RWPE1 (cell line): ENCODE results near the gene APBA3.

Source experiments
- CTCF ChIA-PET: fragments of 350-600 bp; sonication (Branson Sonifier 250); formaldehyde crosslinking; extraction: SDS; loops from one replicate; lab custom pipeline; 2021; lab: Yijun Ruan, JAX
- POLR2A ChIA-PET: fragments of 400-600 bp; formaldehyde crosslinking; extraction: SDS; loops from one replicate; lab custom pipeline; 2020; ENCODE audit warnings: antibody characterized with exemption; ENCODE audit not compliant: low non-redundant PET; lab: Yijun Ruan, JAX
- DNase-seq: peaks from one replicate; pipeline ENCODE4 v3.0.0; 2012; ENCODE audit warnings: low spot score
- H3K27ac ChIP-seq: fragments of 450-650 bp; 2 replicates; pipeline ENCODE4 v1.5.1; 2017
- CTCF ChIP-seq: fragments of 450-650 bp; conservative IDR thresholded peaks from 2 replicates; pipeline ENCODE4 v1.5.1; 2017; ENCODE audit warnings: low read depth, mild to moderate bottlenecking

APBA3 gene

GRCh38 chr19:3722443-3723109, 38.9 kb downstream of the APBA3 start:
- H3K27ac ChIP-seq = no peak overlapping the region
- ChIA-PET CTCF (interaction anchor here (0.6 to 1.0 kb wide), 3 partner anchors 12 to 66 kb away, joined by 3 to 4 read pairs (median 4); no protein-coding TSS in a partner anchor), POLR2A (no interaction called here)
- DNase-seq = no peak
- TF ChIP-seq CTCF = no peak

- H3K27ac ChIP-seq = no peak overlapping the region
- TF ChIP-seq CTCF = no peak
- ChIA-PET CTCF (interaction anchor here (0.6 to 1.0 kb wide), 4 partner anchors 12 to 320 kb away, joined by 3 to 4 read pairs (median 4); no protein-coding TSS in a partner anchor), POLR2A (no interaction called here)
- no peak for DNase-seq
These were observed 39.5 kb downstream of the APBA3 start for GRCh38 chr19:3721887-3722442.

GRCh38 chr19:3721131-3721886, 40.2 kb downstream of the APBA3 start:
- TF ChIP-seq CTCF = no peak
- H3K27ac ChIP-seq = no peak overlapping the region
- DNase-seq = peak; percentile 82
- CTCF ChIA-PET = interaction anchor here (0.6 to 1.0 kb wide), 4 partner anchors 18 to 321 kb away, joined by 3 to 6 read pairs (median 4); no protein-coding TSS in a partner anchor
- POLR2A ChIA-PET = no interaction called here

GRCh38 chr19:3720349-3720917, 41.1 kb downstream of the APBA3 start:
- no peak overlapping the region for H3K27ac ChIP-seq
- no peak for TF ChIP-seq CTCF
- DNase-seq = no peak
- CTCF ChIA-PET = interaction anchor here (0.9 kb wide), 1 partner anchor 10 kb away, joined by 3 read pairs; no protein-coding TSS in a partner anchor
- POLR2A ChIA-PET = no interaction called here

GRCh38 chr19:3719868-3720267, 41.6 kb downstream of the APBA3 start:
- CTCF ChIA-PET = interaction anchor here (0.6 to 0.9 kb wide), 2 partner anchors 9 to 71 kb away, joined by 3 read pairs; no protein-coding TSS in a partner anchor
- H3K27ac ChIP-seq = no peak overlapping the region
- TF ChIP-seq CTCF = no peak
- no peak for DNase-seq
- POLR2A ChIA-PET = no interaction called here

- ChIA-PET POLR2A (no interaction called here), CTCF (interaction anchor here (0.7 kb wide), 1 partner anchor 97 kb away, joined by 3 read pairs; no protein-coding TSS in a partner anchor)
- TF ChIP-seq CTCF = no peak
- DNase-seq = no peak
- H3K27ac ChIP-seq = no peak overlapping the region
These were observed 45.3 kb downstream of the APBA3 start for GRCh38 chr19:3716147-3716668.
